ENCODE measurements around the gene ZNF804B.

ZNF804B gene

DNA sequence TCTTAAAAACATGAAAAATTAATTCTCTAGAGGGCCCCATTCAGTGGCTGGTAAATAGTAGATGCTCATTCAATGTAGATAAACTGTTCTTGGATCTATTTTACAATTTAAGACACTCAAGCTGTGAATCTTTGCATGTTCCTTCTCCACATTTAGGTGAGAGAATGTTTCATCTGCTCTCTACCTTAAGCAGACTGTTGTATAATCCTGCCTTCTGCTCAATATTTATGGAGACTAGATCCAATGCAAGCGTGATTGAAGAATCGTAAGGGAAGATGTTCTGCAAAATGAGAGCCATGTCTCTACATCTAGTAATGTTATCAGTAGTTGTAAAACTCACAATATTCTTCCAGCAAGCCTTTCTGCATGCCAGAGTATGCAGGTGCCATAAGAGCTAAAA lies 151.0 kb downstream of the ZNF804B start:
- Histone ChIP-seq H2AFZ (ENCODE audit: low read depth, low read length) (no peak overlapping the region), H3K4me2 (ENCODE audit: low read length) (no peak overlapping the region)

DNA sequence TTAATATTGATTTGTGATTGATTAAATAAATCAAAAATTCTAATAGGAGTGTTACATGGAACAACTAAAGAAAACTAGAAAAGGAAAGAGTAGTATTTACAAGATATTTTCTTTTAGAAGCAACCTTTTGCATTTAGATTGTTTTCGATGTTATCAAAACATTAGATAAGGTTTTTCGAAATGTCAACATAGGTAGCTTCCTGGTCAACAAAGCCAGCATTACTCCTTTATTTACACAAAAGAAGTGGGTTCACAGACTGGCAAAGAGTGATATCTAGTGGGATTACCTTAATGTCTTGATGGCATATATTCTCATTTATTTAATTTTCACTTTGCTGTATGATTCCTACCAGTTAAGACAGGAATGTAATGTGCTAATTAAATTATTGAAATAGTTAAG lies 153.4 kb downstream of the ZNF804B start:
- Histone ChIP-seq H2AFZ (ENCODE audit: low read depth, low read length) (no peak overlapping the region), H3K79me2 (ENCODE audit: low read length) (no peaks in the 10 kb centered on the region), H3K27ac (ENCODE audit: low read length) (no peak overlapping the region), H3K9ac (ENCODE audit: low read length) (no peak overlapping the region), H3K4me3 (ENCODE audit: low read length) (no peak overlapping the region), H3K36me3 (replicated peaks; ENCODE audit: low read depth, low read length) (no peaks in the 10 kb centered on the region), H4K20me1 (ENCODE audit: insufficient read depth, low read length) (no peaks in the 10 kb centered on the region), H3K4me1 (ENCODE audit: low read length) (no peaks in the 10 kb centered on the region), H3K4me2 (ENCODE audit: low read length) (no peak overlapping the region), H3K27me3 (ENCODE audit: low read depth, low read length) (no peaks in the 10 kb centered on the region), H3K9me3 (ENCODE audit: insufficient read depth, low read length) (no peaks in the 10 kb centered on the region)
- TF ChIP-seq EZH2phosphoT487 (IDR thresholded peaks at IDR 0.05; ENCODE audit: low read depth), result no peak
- TF ChIP-seq, protein P1, sequence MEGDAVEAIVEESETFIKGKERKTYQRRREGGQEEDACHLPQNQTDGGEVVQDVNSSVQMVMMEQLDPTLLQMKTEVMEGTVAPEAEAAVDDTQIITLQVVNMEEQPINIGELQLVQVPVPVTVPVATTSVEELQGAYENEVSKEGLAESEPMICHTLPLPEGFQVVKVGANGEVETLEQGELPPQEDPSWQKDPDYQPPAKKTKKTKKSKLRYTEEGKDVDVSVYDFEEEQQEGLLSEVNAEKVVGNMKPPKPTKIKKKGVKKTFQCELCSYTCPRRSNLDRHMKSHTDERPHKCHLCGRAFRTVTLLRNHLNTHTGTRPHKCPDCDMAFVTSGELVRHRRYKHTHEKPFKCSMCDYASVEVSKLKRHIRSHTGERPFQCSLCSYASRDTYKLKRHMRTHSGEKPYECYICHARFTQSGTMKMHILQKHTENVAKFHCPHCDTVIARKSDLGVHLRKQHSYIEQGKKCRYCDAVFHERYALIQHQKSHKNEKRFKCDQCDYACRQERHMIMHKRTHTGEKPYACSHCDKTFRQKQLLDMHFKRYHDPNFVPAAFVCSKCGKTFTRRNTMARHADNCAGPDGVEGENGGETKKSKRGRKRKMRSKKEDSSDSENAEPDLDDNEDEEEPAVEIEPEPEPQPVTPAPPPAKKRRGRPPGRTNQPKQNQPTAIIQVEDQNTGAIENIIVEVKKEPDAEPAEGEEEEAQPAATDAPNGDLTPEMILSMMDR (IDR thresholded peaks at IDR 0.05; ENCODE audit: low read depth, low read length), result no peak

More for the DNA sequence above, 151.0 kb downstream of the ZNF804B start:
- TF ChIP-seq, protein P1 (IDR thresholded peaks at IDR 0.05; ENCODE audit: low read depth, low read length), result no peak
- TF ChIP-seq EZH2phosphoT487 (IDR thresholded peaks at IDR 0.05; ENCODE audit: low read depth), result no peak
- H3K36me3 ChIP-seq (replicated peaks; ENCODE audit: low read depth, low read length), result no peaks in the 10 kb centered on the region
- H3K27me3 ChIP-seq (ENCODE audit: low read depth, low read length), result no peaks in the 10 kb centered on the region
- H3K9ac ChIP-seq (ENCODE audit: low read length), result no peak overlapping the region
- no peak overlapping the region for H3K27ac ChIP-seq (ENCODE audit: low read length)
- H4K20me1 ChIP-seq (ENCODE audit: insufficient read depth, low read length), result no peaks in the 10 kb centered on the region
- H3K4me3 ChIP-seq (ENCODE audit: low read length), result no peak overlapping the region
- no peaks in the 10 kb centered on the region for H3K4me1 ChIP-seq (ENCODE audit: low read length)
- H3K79me2 ChIP-seq (ENCODE audit: low read length), result no peaks in the 10 kb centered on the region
- H3K9me3 ChIP-seq (ENCODE audit: insufficient read depth, low read length), result no peaks in the 10 kb centered on the region

DNA sequence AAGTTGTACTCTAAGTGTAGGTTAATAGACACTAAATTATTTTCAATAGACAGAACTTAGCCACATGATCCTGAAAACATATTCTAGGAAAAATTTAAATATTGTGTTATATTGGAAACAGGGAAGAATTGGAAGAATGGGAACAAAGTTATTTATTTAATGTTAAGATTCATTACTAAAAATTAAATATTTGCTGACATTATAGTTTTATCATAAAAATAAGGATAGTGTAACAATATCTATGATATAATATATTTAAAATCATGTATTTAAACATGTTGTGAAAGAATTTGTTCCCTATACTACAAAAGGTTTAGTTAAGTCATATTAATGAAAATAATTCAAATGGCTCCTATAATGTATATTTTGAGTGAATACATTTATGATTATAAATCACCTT lies 156.1 kb downstream of the ZNF804B start:
- Histone ChIP-seq H3K9me3 (ENCODE audit: insufficient read depth, low read length) (no peaks in the 10 kb centered on the region), H3K27me3 (ENCODE audit: low read depth, low read length) (no peaks in the 10 kb centered on the region), H3K4me3 (ENCODE audit: low read length) (no peak overlapping the region), H2AFZ (ENCODE audit: low read depth, low read length) (no peak overlapping the region), H3K9ac (ENCODE audit: low read length) (no peak overlapping the region), H3K79me2 (ENCODE audit: low read length) (no peaks in the 10 kb centered on the region), H3K36me3 (replicated peaks; ENCODE audit: low read depth, low read length) (no peaks in the 10 kb centered on the region), H4K20me1 (ENCODE audit: insufficient read depth, low read length) (no peaks in the 10 kb centered on the region), H3K4me1 (ENCODE audit: low read length) (no peaks in the 10 kb centered on the region), H3K4me2 (ENCODE audit: low read length) (no peak overlapping the region), H3K27ac (ENCODE audit: low read length) (no peak overlapping the region)
- TF ChIP-seq, protein P1 (IDR thresholded peaks at IDR 0.05; ENCODE audit: low read depth, low read length), result no peak
- TF ChIP-seq EZH2phosphoT487 (IDR thresholded peaks at IDR 0.05; ENCODE audit: low read depth), result no peak

DNA sequence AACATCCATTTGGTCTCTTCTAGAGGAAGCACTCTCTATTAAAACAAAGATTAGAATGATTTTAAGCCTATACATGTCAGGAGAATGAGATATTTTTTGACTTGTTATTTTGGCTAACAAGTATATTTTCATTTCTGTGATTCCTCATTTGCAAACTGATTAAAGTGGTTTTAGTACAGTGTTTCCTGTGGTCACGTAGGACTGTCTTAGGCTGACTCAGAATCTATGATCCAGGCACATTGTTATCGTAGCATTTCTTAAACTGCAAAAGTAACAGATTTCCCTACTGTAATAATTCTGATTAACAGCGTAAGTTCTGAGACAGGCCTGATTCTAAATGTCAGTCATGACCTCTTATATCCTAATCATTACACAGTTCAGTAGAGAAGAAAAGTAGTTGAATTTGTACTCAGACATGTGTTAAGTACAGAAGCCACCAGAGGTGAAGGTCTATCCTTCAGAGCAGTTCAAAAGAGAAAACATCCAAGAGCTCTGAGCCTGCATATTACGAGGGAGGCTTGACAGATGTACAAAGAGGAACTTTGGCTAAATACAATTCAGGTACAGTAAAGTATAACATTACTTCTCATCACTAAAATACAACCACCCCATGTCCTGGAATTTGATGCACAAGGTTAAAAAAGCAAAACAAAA lies 160.1 kb downstream of the ZNF804B start:
- no peak for TF ChIP-seq EZH2phosphoT487 (IDR thresholded peaks at IDR 0.05; ENCODE audit: low read depth)
- TF ChIP-seq, protein P1 (IDR thresholded peaks at IDR 0.05; ENCODE audit: low read depth, low read length), result no peak
- Histone ChIP-seq H4K20me1 (ENCODE audit: insufficient read depth, low read length) (no peaks in the 10 kb centered on the region), H3K4me1 (ENCODE audit: low read length) (no peaks in the 10 kb centered on the region), H3K4me2 (ENCODE audit: low read length) (no peak overlapping the region), H3K27ac (ENCODE audit: low read length) (no peak overlapping the region), H3K36me3 (replicated peaks; ENCODE audit: low read depth, low read length) (no peaks in the 10 kb centered on the region), H3K79me2 (ENCODE audit: low read length) (no peaks in the 10 kb centered on the region), H2AFZ (ENCODE audit: low read depth, low read length) (no peak overlapping the region), H3K27me3 (ENCODE audit: low read depth, low read length) (no peaks in the 10 kb centered on the region), H3K9ac (ENCODE audit: low read length) (no peak overlapping the region), H3K4me3 (ENCODE audit: low read length) (no peak overlapping the region), H3K9me3 (ENCODE audit: insufficient read depth, low read length) (no peaks in the 10 kb centered on the region)

All from OCI-LY3 (cell line).